ENCODE measurements around the gene KIAA1755.

KIAA1755 gene

DNA sequence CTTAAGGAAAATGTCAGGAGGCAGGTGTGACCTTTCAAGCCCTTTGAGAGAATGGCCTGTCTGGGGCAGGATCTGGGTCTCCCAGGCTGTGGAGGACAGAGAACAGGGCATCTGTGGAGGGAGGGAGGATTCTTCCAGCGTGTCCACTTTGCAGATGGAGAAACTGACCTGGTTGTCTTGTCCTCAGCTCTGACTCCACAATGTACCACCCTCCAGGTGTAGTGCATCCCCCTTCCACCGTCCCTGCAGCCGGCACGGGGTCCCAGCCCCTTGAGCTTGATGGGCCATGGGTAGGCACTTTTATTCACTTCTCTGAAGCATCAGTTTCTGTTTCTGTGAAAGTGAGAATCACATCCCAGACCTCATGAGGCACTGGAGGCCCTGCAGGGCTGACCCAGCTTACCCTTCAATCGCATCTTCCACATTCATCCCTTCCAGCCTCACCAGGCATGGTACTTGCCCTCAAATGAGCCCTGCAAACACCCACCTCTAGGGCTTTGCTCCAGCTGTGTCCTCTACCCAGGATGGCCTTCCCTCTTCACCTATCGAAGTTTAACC, 90.8 kb downstream of the KIAA1755 start:
- no peak for DNase-seq (ENCODE audit: low read depth)
- TF ChIP-seq POLR2A (IDR thresholded peaks at IDR 0.05; ENCODE audit: extremely low read depth, insufficient read length) = no peak
- TF ChIP-seq, protein P1, sequence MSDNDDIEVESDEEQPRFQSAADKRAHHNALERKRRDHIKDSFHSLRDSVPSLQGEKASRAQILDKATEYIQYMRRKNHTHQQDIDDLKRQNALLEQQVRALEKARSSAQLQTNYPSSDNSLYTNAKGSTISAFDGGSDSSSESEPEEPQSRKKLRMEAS (IDR thresholded peaks at IDR 0.05; ENCODE audit: low read depth, low read length) = no peak
- TF ChIP-seq, protein P2, sequence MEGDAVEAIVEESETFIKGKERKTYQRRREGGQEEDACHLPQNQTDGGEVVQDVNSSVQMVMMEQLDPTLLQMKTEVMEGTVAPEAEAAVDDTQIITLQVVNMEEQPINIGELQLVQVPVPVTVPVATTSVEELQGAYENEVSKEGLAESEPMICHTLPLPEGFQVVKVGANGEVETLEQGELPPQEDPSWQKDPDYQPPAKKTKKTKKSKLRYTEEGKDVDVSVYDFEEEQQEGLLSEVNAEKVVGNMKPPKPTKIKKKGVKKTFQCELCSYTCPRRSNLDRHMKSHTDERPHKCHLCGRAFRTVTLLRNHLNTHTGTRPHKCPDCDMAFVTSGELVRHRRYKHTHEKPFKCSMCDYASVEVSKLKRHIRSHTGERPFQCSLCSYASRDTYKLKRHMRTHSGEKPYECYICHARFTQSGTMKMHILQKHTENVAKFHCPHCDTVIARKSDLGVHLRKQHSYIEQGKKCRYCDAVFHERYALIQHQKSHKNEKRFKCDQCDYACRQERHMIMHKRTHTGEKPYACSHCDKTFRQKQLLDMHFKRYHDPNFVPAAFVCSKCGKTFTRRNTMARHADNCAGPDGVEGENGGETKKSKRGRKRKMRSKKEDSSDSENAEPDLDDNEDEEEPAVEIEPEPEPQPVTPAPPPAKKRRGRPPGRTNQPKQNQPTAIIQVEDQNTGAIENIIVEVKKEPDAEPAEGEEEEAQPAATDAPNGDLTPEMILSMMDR (IDR thresholded peaks at IDR 0.05; ENCODE audit: low read depth, low read length) = no peak
- TF ChIP-seq MYC (IDR thresholded peaks at IDR 0.05; ENCODE audit: low read depth, low read length) = no peak
- no peak overlapping the region for H3K4me3 ChIP-seq (ENCODE audit: low read depth, low read length)

DNA sequence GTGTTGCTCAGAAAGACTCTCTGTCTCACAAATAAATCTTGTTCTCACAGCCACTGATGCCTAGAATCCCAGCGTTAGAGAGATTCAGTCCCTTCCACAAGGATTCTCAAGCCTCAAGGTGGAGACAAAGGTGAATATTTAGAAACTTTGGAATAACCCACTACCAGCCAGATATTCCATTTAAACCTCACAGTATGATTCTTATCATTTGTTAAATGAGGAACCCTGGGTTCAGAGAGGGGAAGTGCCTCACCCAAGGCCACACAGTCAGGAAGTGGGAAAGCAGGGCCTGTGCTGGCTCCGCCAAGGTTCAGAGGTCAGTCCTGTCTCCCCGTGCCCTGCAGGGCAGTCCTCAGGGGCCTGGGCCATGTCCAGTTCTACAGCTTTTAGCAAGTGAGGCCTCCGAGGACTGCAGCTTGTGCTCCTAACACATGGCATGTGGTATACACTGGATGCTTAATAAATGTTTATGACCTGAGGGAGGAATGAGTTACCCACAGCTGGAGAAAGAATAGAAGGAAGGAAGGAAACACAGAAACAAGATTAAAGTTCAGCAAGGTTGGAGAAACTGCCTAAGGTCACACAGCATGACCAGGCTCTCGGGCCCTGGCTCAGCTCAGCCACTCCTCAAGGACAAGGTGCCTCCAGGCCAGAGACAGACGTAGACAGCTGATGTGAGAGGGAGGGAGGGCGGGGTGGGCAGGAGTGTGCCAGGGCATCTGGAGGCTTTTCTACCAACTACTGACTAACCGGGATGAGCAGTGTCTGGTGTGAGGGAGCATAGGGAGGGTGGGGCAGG, 91.5 kb downstream of the KIAA1755 start:
- TF ChIP-seq POLR2A (IDR thresholded peaks at IDR 0.05; ENCODE audit: extremely low read depth, insufficient read length) = no peak
- TF ChIP-seq, protein P2 (IDR thresholded peaks at IDR 0.05; ENCODE audit: low read depth, low read length) = no peak
- TF ChIP-seq, protein P1 (IDR thresholded peaks at IDR 0.05; ENCODE audit: low read depth, low read length) = no peak
- no peak for TF ChIP-seq MYC (IDR thresholded peaks at IDR 0.05; ENCODE audit: low read depth, low read length)
- DNase-seq (ENCODE audit: low read depth) = peak; percentile 55
- no peak overlapping the region for H3K4me3 ChIP-seq (ENCODE audit: low read depth, low read length)

GRCh38 chr20:38167851-38168760, 92.4 kb downstream of the KIAA1755 start:
- H3K4me3 ChIP-seq (ENCODE audit: low read depth, low read length) = no peak overlapping the region
- TF ChIP-seq, protein P2 (IDR thresholded peaks at IDR 0.05; ENCODE audit: low read depth, low read length) = no peak
- TF ChIP-seq, protein P1 (IDR thresholded peaks at IDR 0.05; ENCODE audit: low read depth, low read length) = no peak
- TF ChIP-seq POLR2A (IDR thresholded peaks at IDR 0.05; ENCODE audit: extremely low read depth, insufficient read length) (no peak), MYC (IDR thresholded peaks at IDR 0.05; ENCODE audit: low read depth, low read length) (no peak)
- peak; percentile 84 for DNase-seq (ENCODE audit: low read depth)

DNA sequence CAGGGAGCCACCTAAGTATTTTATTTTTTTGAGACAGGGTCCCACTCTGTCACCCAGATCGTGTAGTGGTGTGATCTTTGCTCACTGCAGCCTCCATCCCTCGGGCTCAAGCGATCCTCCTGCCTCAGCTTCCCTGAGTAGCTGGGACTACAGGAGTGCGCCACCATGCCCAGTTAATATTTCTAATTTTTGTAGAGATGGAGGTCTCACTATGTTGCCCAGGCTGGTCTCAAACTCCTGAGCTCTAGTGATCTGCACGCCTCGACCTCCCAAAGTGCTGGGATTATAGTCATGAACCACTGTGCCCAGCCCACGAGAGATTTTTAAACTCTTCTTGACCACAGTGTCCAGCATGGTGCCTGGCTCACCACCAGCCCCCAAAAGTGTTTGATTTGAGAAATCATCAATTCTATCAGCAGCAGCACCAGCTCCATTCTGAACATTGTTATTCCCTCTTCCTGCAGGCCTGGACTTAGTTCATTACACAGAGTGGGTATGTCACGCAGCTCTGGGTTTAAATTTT, 93.1 kb downstream of the KIAA1755 start:
- DNase-seq (ENCODE audit: low read depth) = no peak
- no peak overlapping the region for H3K4me3 ChIP-seq (ENCODE audit: low read depth, low read length)

More for the DNA sequence above, 93.1 kb downstream of the KIAA1755 start:
- no peak for TF ChIP-seq POLR2A (IDR thresholded peaks at IDR 0.05; ENCODE audit: extremely low read depth, insufficient read length)
- no peak for TF ChIP-seq MYC (IDR thresholded peaks at IDR 0.05; ENCODE audit: low read depth, low read length)
- TF ChIP-seq, protein P2 (IDR thresholded peaks at IDR 0.05; ENCODE audit: low read depth, low read length) = no peak
- TF ChIP-seq, protein P1 (IDR thresholded peaks at IDR 0.05; ENCODE audit: low read depth, low read length) = no peak
